HG03469 (cell line): ENCODE data around the gene EPAS1.

Experiments used
- ATAC-seq: cut with Tn5 transposase; IDR thresholded peaks from one replicate; pipeline ENCODE4 v1.9.1; 2021; ENCODE audit warnings: mild to moderate bottlenecking, moderate library complexity, moderate number of reproducible peaks; ENCODE audit not compliant: unreplicated experiment

The EPAS1 gene

GRCh38 chr2:46430413-46430812 is 133.2 kb downstream of the EPAS1 start:
- ATAC-seq = no peak

DNA sequence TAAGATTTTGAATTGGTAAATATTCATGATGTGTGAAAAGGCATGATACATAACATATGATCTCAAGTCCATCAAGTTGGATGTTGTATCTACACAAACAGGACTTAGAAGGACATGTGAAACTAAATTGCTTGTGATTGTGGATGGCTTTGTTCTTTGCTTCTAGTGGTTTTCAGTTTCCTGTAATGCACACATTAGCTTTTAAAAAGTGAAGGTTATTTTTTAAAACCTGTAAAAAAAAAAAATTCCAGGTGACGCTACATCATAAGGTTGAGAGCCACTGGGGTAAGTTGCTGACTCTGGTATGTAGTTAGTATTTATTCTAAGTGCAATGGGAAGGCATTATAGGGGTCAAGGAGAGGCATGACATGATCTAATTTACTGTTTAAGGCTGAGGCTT is 133.8 kb downstream of the EPAS1 start:
- no peak for ATAC-seq

GRCh38 chr2:46431481-46432235 is 134.5 kb downstream of the EPAS1 start:
- ATAC-seq = no peak

DNA sequence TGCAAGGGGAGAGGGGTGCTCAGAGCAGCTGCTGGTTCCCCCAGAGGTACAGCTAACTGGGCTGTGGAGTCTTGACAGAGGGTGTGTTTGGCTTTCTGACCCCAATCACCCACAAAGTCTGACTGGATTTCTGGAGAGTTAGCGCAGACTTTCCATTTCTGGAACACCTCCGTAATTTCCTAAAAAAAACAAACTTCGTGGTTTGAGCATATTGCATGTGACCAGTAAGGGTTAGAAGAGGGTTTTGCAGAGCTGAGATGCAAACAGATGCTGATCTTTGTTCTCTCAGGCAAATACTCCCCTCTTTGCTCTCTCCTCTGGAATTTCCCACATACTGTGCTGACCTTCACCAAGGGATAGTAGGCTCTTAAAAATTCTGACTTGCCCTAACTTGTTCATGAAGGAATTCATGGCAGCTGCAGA is 137.7 kb downstream of the EPAS1 start:
- no peak for ATAC-seq

DNA sequence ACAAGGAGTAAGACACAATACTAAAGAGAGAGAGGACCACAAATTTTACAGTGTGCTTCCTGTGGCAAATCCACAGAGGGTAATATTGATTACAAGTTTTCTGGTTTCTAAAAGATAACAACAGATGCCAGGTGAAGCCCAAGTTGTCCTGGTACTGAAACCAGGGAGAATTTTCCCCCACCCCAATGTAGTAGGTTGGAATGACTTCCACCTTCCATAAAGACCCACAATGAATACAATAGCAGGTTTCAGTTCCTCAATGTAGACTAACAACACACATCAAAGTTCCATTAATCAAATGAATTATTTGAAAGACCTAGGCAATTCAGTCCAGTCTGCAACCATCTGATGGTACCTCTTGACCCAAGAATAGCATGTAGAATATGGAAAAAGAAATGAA is 138.1 kb downstream of the EPAS1 start:
- no peak for ATAC-seq

GRCh38 chr2:46435796-46436360 is 138.7 kb downstream of the EPAS1 start:
- no peak for ATAC-seq
